Neural progenitor cell (in vitro differentiated cells): ENCODE data around the gene KIF26B. TPM values are rescaled to one million over a fixed set of nuclear protein-coding genes. Genes with fewer than 3 reads are reported as not detected.

Experiments used
- DNase-seq: peaks from one replicate; pipeline ENCODE4 v3.0.0-alpha.2; 2016; ENCODE audit warnings: low spot score
- H2AFZ ChIP-seq: fragments of 200-600 bp; sonication (generic); replicated peaks from 2 replicates; pipeline ENCODE4 v1.6.1; 2016; ENCODE audit warnings: antibody characterized with exemption
- H3F3A ChIP-seq: fragments of 200-600 bp; sonication (generic); 2 replicates; pipeline ENCODE4 v1.6.1; 2016; ENCODE audit warnings: antibody characterized with exemption, low read depth
- H3K27ac ChIP-seq: fragments of 200-600 bp; sonication (generic); 2 replicates; pipeline ENCODE4 v1.5.1; 2016; ENCODE audit warnings: mild to moderate bottlenecking
- H3K27me3 ChIP-seq: fragments of 200-600 bp; sonication (generic); 2 replicates; pipeline ENCODE4 v1.6.1; 2016; ENCODE audit warnings: mild to moderate bottlenecking, moderate library complexity
- H3K36me3 ChIP-seq: fragments of 200-600 bp; sonication (generic); 2 replicates; pipeline ENCODE4 v1.5.1; 2016
- H3K4me1 ChIP-seq: fragments of 200-600 bp; sonication (generic); 2 replicates; pipeline ENCODE4 v1.6.1; 2016; ENCODE audit warnings: mixed run types
- H3K4me2 ChIP-seq: fragments of 200-600 bp; sonication (generic); 2 replicates; pipeline ENCODE4 v1.6.1; 2016
- H3K4me3 ChIP-seq: fragments of 200-600 bp; sonication (generic); 2 replicates; pipeline ENCODE4 v1.5.1; 2016
- H3K79me2 ChIP-seq: fragments of 200-600 bp; sonication (generic); 2 replicates; pipeline ENCODE4 v1.6.1; 2016; ENCODE audit warnings: low read depth
- H3K9ac ChIP-seq: fragments of 200-600 bp; sonication (generic); 2 replicates; pipeline ENCODE4 v1.6.1; 2016
- H3K9me3 ChIP-seq: fragments of 200-600 bp; sonication (generic); 2 replicates; pipeline ENCODE4 v1.5.1; 2016; ENCODE audit warnings: low read depth
- H4K20me1 ChIP-seq: fragments of 200-600 bp; sonication (generic); 2 replicates; pipeline ENCODE4 v1.6.1; 2016; ENCODE audit warnings: low read depth
- H3K27ac Mint-ChIP-seq: 3 replicates; pipeline ENCODE4 v1.8.0; 2021; ENCODE audit warnings: mixed read lengths
- H3K27me3 Mint-ChIP-seq: 2 replicates; pipeline ENCODE4 v1.8.0; 2022; ENCODE audit warnings: low read depth, mild to moderate bottlenecking, inconsistent platforms, moderate library complexity, mixed read lengths; ENCODE audit not compliant: insufficient read depth
- H3K36me3 Mint-ChIP-seq: 3 replicates; pipeline ENCODE4 v1.8.0; 2021; ENCODE audit warnings: mixed read lengths
- H3K4me1 Mint-ChIP-seq: 3 replicates; pipeline ENCODE4 v1.8.0; 2021; ENCODE audit warnings: mixed read lengths
- H3K4me3 Mint-ChIP-seq: 3 replicates; pipeline ENCODE4 v1.8.0; 2021; ENCODE audit warnings: mild to moderate bottlenecking, moderate library complexity, mixed read lengths
- H3K9me3 Mint-ChIP-seq: 3 replicates; pipeline ENCODE4 v1.8.0; 2020; ENCODE audit warnings: mixed read lengths
- EZH2 ChIP-seq: fragments of 200-600 bp; sonication (generic); IDR thresholded peaks from 2 replicates; pipeline ENCODE4 v1.6.1; 2017; ENCODE audit warnings: antibody characterized with exemption, mild to moderate bottlenecking, moderate library complexity
- EZH2phosphoT487 ChIP-seq: fragments of 200-600 bp; sonication (generic); IDR thresholded peaks from 2 replicates; pipeline ENCODE4 v1.6.1; 2017; ENCODE audit warnings: antibody characterized with exemption
- total RNA-seq: library from RNA; depleted of rRNA; stranded (reverse); fragments of >200 nt; gene quantifications from 2 replicates; pipeline ENCODE4 v1.2.3, GENCODE V29; 2015; ENCODE audit warnings: low replicate concordance
- TF ChIP-seq, protein P1 (sequence below): fragments of 200-600 bp; sonication (generic); IDR thresholded peaks from 2 replicates; pipeline ENCODE4 v1.5.1; 2017; ENCODE audit warnings: antibody characterized with exemption, mild to moderate bottlenecking

Gene KIF26B
- total RNA-seq, 1 donor from 2014 or later: 0.47 TPM

DNA sequence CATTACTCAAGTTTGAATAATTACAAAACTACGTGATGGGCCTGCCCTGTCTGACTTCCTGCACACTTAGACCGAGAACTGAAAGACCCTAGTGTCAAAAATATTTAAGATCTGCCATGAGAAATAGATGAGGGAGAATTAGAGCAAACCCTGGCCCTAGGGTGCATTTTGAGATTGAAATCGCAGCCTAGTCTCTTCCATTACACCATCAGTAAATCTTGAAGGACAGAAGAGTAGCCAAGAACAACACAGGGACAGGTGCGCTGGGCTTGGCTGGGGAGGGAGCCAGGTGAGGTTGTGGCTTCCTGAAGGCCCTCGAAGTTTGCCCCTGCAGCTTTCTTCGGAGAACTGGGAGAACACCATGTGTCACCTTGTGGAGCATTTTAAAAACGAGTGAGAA, 36.7 kb upstream of the KIF26B start:
- Histone ChIP-seq H3K9ac (no peak overlapping the region), H3K4me2 (no peak overlapping the region), H3K9me3 (no peaks in the 10 kb centered on the region), H3K27me3 (no peaks in the 10 kb centered on the region), H3F3A (no peaks in the 10 kb centered on the region), H3K4me3 (no peak overlapping the region), H3K36me3 (no peaks in the 10 kb centered on the region), H3K27ac (no peak overlapping the region), H3K4me1 (no peaks in the 10 kb centered on the region), H2AFZ (no peak overlapping the region), H3K79me2 (no peaks in the 10 kb centered on the region), H4K20me1 (no peaks in the 10 kb centered on the region)
- H3K9me3 Mint-ChIP-seq: no peaks in the 10 kb centered on the region
- TF ChIP-seq, protein P1, sequence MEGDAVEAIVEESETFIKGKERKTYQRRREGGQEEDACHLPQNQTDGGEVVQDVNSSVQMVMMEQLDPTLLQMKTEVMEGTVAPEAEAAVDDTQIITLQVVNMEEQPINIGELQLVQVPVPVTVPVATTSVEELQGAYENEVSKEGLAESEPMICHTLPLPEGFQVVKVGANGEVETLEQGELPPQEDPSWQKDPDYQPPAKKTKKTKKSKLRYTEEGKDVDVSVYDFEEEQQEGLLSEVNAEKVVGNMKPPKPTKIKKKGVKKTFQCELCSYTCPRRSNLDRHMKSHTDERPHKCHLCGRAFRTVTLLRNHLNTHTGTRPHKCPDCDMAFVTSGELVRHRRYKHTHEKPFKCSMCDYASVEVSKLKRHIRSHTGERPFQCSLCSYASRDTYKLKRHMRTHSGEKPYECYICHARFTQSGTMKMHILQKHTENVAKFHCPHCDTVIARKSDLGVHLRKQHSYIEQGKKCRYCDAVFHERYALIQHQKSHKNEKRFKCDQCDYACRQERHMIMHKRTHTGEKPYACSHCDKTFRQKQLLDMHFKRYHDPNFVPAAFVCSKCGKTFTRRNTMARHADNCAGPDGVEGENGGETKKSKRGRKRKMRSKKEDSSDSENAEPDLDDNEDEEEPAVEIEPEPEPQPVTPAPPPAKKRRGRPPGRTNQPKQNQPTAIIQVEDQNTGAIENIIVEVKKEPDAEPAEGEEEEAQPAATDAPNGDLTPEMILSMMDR: no peak
- TF ChIP-seq EZH2phosphoT487: no peak
- no peak for TF ChIP-seq EZH2
- DNase-seq: no peak
- no peak overlapping the region for H3K4me3 Mint-ChIP-seq
- H3K36me3 Mint-ChIP-seq: peaks cover 4% of the 10 kb centered on the region
- H3K27me3 Mint-ChIP-seq: no peaks in the 10 kb centered on the region
- no peak overlapping the region for H3K27ac Mint-ChIP-seq
- H3K4me1 Mint-ChIP-seq: no peaks in the 10 kb centered on the region

DNA sequence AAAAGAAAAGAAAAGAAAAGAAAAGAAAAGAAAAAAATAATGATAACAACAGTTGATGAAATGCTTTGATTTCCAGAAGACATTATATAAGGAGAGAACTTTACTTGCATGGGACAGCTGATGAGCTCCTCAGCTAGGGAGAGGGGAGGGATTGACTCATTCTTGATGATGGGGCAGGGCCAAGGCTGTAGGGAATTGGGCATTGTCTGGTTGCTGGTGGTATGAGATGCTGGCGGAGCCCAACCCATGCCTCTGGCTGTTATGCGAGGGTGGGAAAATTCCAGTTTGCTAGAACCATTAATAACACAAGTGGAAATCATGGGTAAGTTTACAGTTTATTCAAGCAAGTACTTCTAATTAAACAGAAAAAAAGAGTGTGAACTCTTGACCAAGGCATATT, 36.0 kb upstream of the KIF26B start:
- H3K4me3 ChIP-seq: no peak overlapping the region
- Mint-ChIP-seq H3K27ac (no peak overlapping the region), H3K27me3 (no peaks in the 10 kb centered on the region), H3K4me3 (no peak overlapping the region), H3K4me1 (no peaks in the 10 kb centered on the region), H3K36me3 (peaks cover 4% of the 10 kb centered on the region), H3K9me3 (no peaks in the 10 kb centered on the region)
- H3K36me3 ChIP-seq: no peaks in the 10 kb centered on the region
- H3K4me2 ChIP-seq: no peak overlapping the region
- DNase-seq: no peak
- no peak overlapping the region for H3K9ac ChIP-seq
- H3F3A ChIP-seq: no peaks in the 10 kb centered on the region
- TF ChIP-seq EZH2: no peak
- TF ChIP-seq, protein P1: no peak
- no peak for TF ChIP-seq EZH2phosphoT487
- no peaks in the 10 kb centered on the region for H4K20me1 ChIP-seq
- no peaks in the 10 kb centered on the region for H3K9me3 ChIP-seq
- no peak overlapping the region for H2AFZ ChIP-seq
- no peaks in the 10 kb centered on the region for H3K27me3 ChIP-seq
- H3K4me1 ChIP-seq: no peaks in the 10 kb centered on the region
- H3K79me2 ChIP-seq: no peaks in the 10 kb centered on the region
- H3K27ac ChIP-seq: no peak overlapping the region

DNA sequence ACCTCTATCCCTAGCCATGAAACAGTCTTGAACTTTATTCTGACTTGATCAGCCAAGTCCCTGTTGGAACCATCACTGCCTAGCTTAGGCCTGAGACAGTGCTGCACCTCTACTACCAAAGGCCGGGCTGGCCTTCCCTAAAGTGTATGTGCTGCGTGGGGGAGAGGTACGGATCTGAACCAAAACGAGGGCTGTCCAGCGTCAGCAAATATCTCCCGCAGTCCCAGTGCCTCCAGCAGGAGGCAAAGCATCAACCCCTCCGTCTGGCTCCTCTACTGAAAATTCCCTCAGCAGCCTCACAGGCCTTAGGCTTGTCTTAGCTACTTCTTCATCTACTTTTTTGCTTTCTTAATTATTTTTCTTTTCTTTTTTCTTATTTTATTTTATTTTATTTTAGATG, 33.3 kb upstream of the KIF26B start:
- no peaks in the 10 kb centered on the region for H3F3A ChIP-seq
- no peaks in the 10 kb centered on the region for H4K20me1 ChIP-seq
- H3K79me2 ChIP-seq: no peaks in the 10 kb centered on the region
- H3K4me3 ChIP-seq: no peak overlapping the region
- no peak overlapping the region for H3K9ac ChIP-seq
- no peak for DNase-seq
- H3K4me2 ChIP-seq: no peak overlapping the region
- H3K4me3 Mint-ChIP-seq: no peak overlapping the region
- TF ChIP-seq EZH2phosphoT487 (no peak), EZH2 (no peak)
- TF ChIP-seq, protein P1: peak; percentile 37
- no peak overlapping the region for H3K27ac ChIP-seq
- no peaks in the 10 kb centered on the region for H3K9me3 Mint-ChIP-seq
- H3K27ac Mint-ChIP-seq: no peak overlapping the region
- H2AFZ ChIP-seq: no peak overlapping the region
- peaks cover 11% of the 10 kb centered on the region for H3K36me3 Mint-ChIP-seq
- H3K27me3 ChIP-seq: no peaks in the 10 kb centered on the region
- H3K27me3 Mint-ChIP-seq: peaks cover 2% of the 10 kb centered on the region
- H3K9me3 ChIP-seq: no peaks in the 10 kb centered on the region
- no peaks in the 10 kb centered on the region for H3K36me3 ChIP-seq
- H3K4me1 ChIP-seq: no peaks in the 10 kb centered on the region
- H3K4me1 Mint-ChIP-seq: no peaks in the 10 kb centered on the region

DNA sequence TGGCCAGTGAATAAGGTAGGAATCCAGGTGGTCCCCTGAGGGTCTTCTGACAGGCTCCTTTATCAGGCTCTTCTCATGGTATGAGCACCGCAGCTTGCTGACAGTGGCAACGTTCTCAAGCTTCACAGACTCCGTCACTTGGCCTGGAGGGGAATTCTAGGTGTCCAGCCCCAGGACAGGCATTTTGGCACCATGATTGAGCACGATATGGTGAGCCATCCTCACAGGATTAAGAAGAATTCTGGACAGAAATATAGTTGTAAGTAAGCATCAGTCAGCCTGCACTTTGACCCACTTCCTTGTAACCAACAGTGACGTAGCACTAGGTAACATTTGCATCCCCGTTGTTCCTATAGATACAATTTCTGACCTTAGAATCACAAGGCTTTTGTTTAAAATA, 30.5 kb upstream of the KIF26B start:
- H3F3A ChIP-seq: no peaks in the 10 kb centered on the region
- no peaks in the 10 kb centered on the region for H4K20me1 ChIP-seq
- H3K4me2 ChIP-seq: no peak overlapping the region
- Mint-ChIP-seq H3K36me3 (peaks cover 11% of the 10 kb centered on the region), H3K27ac (no peak overlapping the region), H3K27me3 (peaks cover 2% of the 10 kb centered on the region), H3K4me1 (peaks cover 4% of the 10 kb centered on the region), H3K9me3 (no peaks in the 10 kb centered on the region), H3K4me3 (no peak overlapping the region)
- H3K27me3 ChIP-seq: no peaks in the 10 kb centered on the region
- H3K36me3 ChIP-seq: no peaks in the 10 kb centered on the region
- no peak overlapping the region for H2AFZ ChIP-seq
- no peak overlapping the region for H3K9ac ChIP-seq
- H3K4me3 ChIP-seq: no peak overlapping the region
- TF ChIP-seq, protein P1: no peak
- no peak for TF ChIP-seq EZH2
- no peak for TF ChIP-seq EZH2phosphoT487
- H3K9me3 ChIP-seq: no peaks in the 10 kb centered on the region
- peaks cover 1% of the 10 kb centered on the region for H3K4me1 ChIP-seq
- no peak overlapping the region for H3K27ac ChIP-seq
- H3K79me2 ChIP-seq: no peaks in the 10 kb centered on the region
- DNase-seq: no peak
